HEK293T (cell line): Measurements from ENCODE around the gene AZU1.

ENCODE experiments used
- BHLHE40 ChIP-seq: fragments of 450-650 bp; IDR thresholded peaks from 2 replicates; pipeline ENCODE4 v1.6.1; 2016; ENCODE audit warnings: mild to moderate bottlenecking, moderate library complexity, borderline replicate concordance
- L3MBTL2 ChIP-seq: fragments of 450-650 bp; conservative IDR thresholded peaks from 2 replicates; pipeline ENCODE4 v1.6.1; 2016; ENCODE audit warnings: mild to moderate bottlenecking
- PKNOX1 ChIP-seq: fragments of 450-650 bp; IDR thresholded peaks from 2 replicates; pipeline ENCODE4 v1.6.1; 2016
- ZNF384 ChIP-seq: fragments of 450-650 bp; IDR thresholded peaks from 2 replicates; pipeline ENCODE4 v1.6.1; 2016

DNA sequence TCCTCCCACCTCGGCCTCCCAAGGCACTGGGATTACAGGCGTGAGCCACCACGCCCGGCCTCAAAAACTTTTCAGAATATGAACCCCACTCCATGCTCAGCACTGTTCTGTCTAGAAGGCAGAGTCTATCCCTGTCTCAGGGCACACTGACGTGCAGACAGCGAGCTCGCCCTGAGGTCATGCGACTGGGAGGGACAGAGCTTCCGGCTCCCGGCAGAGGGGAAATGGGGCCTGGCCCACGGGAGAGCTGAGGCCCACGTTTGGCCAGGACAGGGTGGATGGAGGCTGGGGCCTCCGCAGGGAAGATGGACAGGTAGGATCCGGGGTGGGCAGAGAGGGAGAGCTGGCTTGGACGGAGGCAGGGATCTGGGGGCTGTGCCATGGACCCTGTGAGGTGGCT lies 2.8 kb upstream of the AZU1 start:
- TF ChIP-seq L3MBTL2 (no peak), ZNF384 (no peak), BHLHE40 (no peak), PKNOX1 (no peak)
